Stimulated activated CD8-positive, alpha-beta memory T cell treated with anti-CD3 and anti-CD28 coated beads, Interleukin-15, amount 100 ng/mL, for 1 hour (primary cell): ENCODE data around the gene YY1.
"Not testable (repeated sequence)": the region's sequence is repeated elsewhere in the genome, so short reads cannot be mapped to it uniquely, and the experiment has no call there.

Source experiments
- DNase-seq: peaks from one replicate; pipeline ENCODE4 v3.0.0-alpha.2; 2020; ENCODE audit warnings: low read depth

The YY1 gene

DNA sequence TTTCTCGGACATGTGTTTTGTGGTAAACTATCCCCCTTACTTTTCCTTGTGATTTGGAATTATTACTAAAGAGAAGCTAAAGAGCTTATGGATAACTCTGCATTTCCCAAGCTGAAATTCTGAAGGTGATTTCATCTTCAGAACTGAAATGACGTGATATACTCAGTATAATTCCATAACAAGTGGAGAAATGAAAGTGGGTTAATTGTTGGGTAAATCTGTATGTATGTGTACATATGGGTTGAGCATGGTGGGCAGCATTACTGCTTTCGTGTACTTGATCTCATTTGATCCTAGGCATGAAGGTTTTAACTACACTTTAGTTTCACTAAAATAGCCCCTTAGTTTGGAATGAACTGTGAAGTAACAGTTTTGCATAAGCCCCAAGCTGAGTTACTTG is 4.1 kb downstream of the YY1 start:
- no peak for DNase-seq

- no peak for DNase-seq
Observed at GRCh38 chr14:100246809-100247428, 8.0 kb downstream of the YY1 start.

DNA sequence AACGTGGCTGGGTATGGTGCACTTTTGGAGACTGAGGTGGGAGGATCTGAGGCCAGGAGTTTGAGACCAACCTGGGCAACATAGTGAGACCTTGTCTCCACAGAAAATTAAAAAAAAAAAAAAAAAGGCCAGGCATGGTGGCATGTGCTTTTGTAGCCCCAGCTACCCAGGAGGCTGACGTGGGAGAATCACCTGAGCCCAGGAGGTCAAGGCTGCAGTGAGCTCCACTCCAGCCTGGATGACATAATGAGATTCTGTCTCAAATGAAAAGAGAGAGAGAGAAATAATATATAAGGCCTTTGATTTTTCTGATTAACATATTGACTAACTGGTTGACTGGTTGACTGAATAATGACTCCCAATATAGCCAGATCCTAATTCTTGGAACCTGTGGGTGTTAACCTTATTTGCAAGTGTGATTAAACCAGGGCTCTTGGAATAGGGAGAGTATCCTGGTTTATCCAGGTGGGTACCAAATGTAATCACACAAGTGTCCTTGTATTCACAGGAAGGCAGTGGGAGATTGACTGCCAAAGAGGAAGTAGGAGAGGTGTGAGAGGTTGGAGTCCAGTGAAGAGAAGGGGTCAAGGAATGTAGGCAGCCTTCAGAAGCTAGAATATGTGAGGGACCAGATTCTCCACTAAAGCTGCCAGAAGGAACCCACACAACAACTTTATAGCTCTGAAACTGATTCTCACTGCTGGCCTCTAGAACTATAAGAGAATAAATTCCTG is 12.0 kb downstream of the YY1 start:
- DNase-seq, result no peak

- no peak for DNase-seq
Observed at GRCh38 chr14:100252684-100253083, 13.7 kb downstream of the YY1 start.

- DNase-seq, result no peak
Observed at GRCh38 chr14:100256339-100256895, 17.5 kb downstream of the YY1 start.

DNA sequence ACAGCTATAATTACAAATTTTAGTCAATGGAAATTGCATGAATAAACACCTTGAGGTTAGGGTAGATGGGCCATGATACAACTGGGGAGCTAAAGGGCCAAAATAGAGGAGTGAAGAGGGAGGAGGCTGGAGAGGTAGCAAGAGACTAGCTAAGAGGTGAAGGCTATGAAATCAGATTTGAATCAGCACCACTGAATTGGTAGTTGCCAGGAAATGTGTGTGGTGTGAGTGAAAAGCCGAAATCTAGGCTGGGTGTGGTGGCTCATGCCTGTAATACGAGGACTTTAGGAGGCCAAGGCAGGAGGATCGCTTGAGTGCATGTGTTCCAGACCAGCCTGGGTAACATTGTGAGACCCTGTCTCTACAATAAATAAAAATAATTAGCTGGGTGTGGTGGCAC is 22.7 kb downstream of the YY1 start:
- no peak for DNase-seq

GRCh38 chr14:100262545-100262944 is 23.6 kb downstream of the YY1 start:
- DNase-seq, result no peak

GRCh38 chr14:100263141-100263540 is 24.2 kb downstream of the YY1 start:
- DNase-seq, result no peak

DNA sequence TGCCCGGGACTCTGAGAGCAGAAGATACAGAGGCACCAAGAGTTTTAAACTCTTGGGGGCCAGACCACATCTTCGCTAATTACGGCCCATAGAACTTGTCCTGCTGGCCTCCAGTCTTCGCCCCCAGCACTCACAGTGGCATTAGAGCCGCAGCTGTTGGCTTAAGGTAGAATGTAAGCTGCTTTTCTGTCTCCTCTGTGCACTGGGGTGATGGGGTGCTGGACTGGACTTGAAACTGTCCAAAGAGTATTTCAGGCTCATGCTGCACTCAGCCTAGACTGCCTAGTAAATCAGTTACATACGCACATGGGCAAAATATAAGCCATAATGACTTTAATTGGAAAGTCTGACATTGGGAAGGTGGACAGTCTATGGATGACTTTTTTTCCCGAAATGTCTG is 29.0 kb downstream of the YY1 start:
- DNase-seq, result no peak

DNA sequence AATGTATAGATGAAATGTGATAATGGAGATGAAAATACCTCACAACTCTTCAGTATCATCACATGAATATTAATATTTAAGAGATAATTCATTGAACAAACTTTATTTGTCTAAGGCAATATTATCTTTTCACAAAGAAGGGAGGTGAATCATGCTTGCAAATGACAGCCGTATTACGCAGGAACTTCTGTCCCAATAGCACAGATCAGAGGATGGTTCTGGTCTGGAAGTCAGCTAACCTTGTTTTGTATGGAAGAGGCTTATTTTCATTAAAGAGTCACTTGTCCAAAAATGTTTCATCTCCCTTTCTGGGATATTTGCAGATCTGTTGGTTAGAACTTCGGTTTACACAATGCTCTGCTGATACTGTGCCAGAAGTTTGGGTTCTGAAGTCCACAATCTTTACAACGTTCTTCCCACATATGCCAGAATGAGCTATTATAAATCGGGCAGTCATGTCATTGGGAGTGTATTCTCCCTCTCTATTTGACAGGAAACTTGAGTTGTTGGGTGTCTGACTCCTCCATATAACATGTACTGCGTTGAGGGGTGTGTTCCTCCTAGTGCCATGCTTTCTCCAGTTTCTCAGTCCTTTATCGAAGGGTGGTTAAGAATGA is 29.8 kb downstream of the YY1 start:
- DNase-seq, result no peak

- DNase-seq, result no peak
Observed at GRCh38 chr14:100271247-100271939, 32.4 kb downstream of the YY1 start.

DNA sequence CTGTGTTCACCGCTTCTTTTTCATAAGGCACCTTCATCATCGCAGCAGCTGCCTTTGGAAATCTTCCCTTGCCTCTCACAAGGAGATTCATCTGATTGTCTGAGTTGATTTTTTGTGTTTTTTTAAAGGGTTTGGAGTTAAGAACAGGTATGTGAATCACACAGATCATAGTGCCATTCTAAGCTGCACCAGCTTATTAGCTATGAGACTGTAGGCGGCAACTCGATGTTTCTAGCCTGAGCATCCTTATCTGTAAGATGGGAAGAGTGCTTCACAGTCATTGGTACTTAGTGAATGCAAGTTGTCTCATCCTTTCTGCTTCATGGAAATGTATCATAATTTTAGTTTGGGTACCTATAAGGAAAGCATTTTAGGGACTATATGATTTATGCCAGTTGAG is 35.3 kb downstream of the YY1 start:
- DNase-seq, result no peak

DNA sequence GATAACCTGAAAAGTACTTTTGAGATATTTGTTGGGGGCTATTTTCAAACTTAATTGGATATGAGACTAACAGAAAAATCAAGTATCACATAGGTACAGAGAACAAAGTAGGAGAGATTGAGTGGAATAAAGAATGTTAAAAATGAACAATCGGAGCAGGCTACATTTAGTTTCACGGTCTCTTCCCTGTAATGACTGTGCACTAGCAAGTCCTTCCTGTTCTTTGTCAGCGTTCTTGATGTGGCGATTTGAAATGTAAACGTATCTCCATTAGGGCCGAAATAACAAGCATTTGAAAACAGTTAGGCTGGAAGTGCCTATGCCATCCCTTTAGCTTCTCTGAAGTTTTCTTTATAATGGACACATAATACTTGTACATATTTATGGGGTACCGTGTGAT is 36.3 kb downstream of the YY1 start:
- no peak for DNase-seq

GRCh38 chr14:100278702-100279101 is 39.8 kb downstream of the YY1 start:
- DNase-seq, result no peak

DNA sequence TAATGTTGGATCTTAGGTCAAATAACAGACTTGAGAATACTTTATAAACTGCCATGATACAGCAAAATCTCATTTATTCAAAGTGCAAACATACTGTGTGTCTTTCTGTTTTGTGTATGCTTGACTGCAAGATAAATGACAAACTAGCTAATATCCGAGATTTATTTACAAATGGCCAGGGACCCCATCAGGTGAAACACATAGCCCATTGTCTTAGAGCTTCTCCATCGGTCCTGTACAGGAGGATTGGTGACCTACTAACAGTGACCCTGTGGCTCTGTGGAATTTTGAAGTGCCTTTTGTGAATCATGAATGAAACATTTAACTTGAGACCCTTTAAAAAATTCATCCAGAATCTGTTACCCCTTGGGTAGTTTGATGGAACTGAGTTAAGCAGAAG is 40.2 kb downstream of the YY1 start:
- no peak for DNase-seq

- no peak for DNase-seq
Observed at GRCh38 chr14:100279563-100279962, 40.6 kb downstream of the YY1 start.

DNA sequence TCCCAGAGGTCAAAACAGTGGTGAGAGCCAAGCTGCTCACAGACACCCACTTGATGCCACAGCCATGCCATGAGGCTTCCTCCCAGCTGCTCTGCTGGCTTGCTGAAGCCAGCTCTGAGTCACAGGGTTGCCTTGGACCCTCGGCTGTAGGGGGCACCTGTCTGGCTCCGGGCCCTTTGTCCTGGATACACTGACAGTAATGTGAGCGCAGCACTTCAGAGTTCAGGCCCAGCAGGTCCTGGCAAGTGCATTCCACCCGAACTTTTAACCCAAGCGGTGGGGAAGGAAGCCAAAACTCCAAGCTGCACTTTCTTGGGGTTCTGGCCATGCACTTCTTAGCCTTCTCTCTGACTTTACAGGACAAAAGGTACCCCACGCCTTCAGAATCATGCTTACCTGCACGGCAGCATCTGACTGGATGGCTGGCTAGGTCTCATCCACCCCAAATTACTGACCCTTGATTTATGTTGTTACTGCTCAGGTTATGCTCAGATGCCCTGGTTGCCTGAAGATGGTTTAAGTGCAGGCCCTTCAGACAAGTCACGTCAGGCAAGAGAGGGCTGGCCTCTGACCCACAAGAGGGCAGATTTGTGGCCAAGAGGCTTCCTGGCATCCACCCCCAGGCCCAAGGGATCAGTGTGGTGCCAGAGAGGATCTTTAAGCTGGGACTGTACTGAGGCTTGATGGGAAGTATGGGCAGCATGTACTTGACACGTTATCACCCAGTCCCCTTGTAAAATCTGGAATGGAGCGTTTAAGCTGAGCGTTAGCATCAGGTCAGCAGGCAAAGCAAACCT is 42.5 kb downstream of the YY1 start:
- no peak for DNase-seq

DNA sequence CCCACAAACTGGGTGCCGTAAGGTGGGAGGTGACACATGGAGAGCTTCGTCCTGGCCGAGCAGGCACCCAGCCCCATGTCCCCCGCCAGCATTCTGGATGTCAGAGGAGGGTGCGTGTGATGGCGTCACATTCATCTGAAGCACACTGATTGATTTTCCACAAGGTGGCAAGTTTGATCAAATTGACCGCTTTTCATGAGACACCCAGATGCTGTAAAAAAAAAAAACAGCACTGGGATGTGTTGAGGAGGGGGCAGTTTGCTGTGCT is 43.1 kb downstream of the YY1 start:
- DNase-seq, result no peak

DNA sequence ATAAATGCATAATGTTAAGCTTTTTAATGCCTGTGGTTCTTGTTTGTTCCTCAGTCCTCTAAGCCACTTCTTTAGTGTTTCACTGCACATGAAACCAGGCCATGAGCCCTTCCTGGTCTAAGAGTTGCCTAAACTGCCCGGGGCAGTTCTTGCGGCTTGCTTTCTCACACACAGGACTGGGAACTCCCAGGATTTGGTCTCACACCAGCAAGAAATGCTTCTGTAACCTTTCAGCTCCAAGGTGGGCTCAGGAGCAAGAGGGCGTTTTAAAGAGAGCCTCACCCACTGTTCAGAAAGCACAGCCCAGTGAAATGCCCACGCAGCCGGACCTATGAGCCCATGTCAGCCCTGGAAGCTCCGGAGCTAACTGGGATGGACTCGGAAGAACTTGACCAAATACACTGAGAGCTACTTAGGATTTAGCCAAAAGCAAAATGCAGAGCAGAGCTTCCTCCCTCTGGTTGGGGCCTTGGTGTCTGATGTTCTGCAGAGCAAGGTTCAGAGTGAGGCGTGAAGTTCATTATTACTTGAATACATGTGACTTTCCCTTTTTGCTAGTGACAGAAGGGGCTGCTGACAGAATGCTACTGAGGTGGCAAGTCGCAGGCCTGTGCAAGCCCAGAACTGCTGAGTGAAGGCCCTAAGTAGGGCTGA is 43.9 kb downstream of the YY1 start:
- no peak for DNase-seq

DNA sequence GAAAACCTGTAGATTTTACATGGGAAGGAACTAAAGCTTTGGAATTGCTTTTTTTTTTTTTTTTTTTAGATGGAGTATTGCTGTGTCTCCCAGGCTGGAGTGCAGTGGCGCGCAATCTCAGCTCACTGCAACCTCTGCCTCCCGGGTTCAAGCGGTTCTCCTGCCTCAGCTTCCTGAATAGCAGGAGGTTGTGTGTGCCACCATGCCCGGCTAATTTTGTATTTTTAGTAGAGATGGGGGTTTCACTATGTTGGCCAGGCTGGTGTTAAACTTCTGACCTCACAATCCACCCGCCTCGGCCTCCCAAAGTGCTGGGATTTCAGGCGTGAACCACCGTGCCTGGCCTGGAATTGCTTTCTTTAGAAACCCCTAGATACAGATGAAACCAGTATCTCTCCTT is 44.5 kb downstream of the YY1 start:
- DNase-seq, result not testable (repeated sequence)
